Measurements from ENCODE around the gene KRTAP4-11. TPM values are rescaled to one million over a fixed set of nuclear protein-coding genes. Genes with fewer than 3 reads are reported as not detected.
"Not testable (repeated sequence)": the region's sequence is repeated elsewhere in the genome, so short reads cannot be mapped to it uniquely, and the experiment has no call there.

KRTAP4-11 gene
- total RNA-seq, 1 donor from 2014 or later: not detected

GRCh38 chr17:41145261-41145660 lies 27.1 kb upstream of the KRTAP4-11 start:
- H3K4me1 Mint-ChIP-seq (ENCODE audit: unreplicated experiment): peaks cover 6% of the 10 kb centered on the region
- DNase-seq (ENCODE audit: extremely low spot score, unreplicated experiment): no peak
- no peak overlapping the region for H3K27ac Mint-ChIP-seq (ENCODE audit: unreplicated experiment)
- H3K36me3 Mint-ChIP-seq (ENCODE audit: unreplicated experiment): peaks cover 10% of the 10 kb centered on the region
- H3K27me3 Mint-ChIP-seq (ENCODE audit: unreplicated experiment): no peaks in the 10 kb centered on the region
- H3K9me3 Mint-ChIP-seq (ENCODE audit: unreplicated experiment): peaks cover 25% of the 10 kb centered on the region
- TF ChIP-seq CTCF (IDR thresholded peaks at IDR 0.05): no peak
- no peak overlapping the region for H3K4me3 Mint-ChIP-seq (ENCODE audit: unreplicated experiment)

- Mint-ChIP-seq H3K27ac (ENCODE audit: unreplicated experiment) (no peak overlapping the region), H3K27me3 (ENCODE audit: unreplicated experiment) (no peaks in the 10 kb centered on the region), H3K4me3 (ENCODE audit: unreplicated experiment) (no peak overlapping the region), H3K36me3 (ENCODE audit: unreplicated experiment) (peaks cover 10% of the 10 kb centered on the region), H3K4me1 (ENCODE audit: unreplicated experiment) (peaks cover 6% of the 10 kb centered on the region), H3K9me3 (ENCODE audit: unreplicated experiment) (peaks cover 25% of the 10 kb centered on the region)
- DNase-seq (ENCODE audit: extremely low spot score, unreplicated experiment): no peak
- no peak for TF ChIP-seq CTCF (IDR thresholded peaks at IDR 0.05)
Measured at GRCh38 chr17:41144846-41145245, 26.7 kb upstream of the KRTAP4-11 start.

DNA sequence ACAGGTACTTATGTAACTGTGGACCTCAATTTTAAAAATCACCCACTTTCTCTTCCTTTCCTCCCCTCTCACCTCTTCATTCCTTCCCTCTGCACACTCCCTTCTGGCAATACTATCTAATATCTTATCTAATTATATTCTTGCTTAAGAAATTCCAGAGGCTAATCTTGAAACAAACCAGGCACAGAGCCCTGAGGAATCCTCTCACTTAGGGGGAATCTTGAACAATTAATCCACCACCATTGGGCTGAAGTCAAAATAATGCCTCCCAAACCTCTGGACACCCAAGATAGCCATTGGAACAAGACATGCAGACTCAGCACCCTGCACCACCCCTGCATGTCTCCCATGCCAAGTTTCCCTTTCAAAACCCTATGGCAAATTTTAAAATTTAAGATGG lies 23.2 kb upstream of the KRTAP4-11 start:
- H3K36me3 Mint-ChIP-seq (ENCODE audit: unreplicated experiment): peaks cover 17% of the 10 kb centered on the region
- no peak overlapping the region for H3K27ac Mint-ChIP-seq (ENCODE audit: unreplicated experiment)
- H3K4me1 Mint-ChIP-seq (ENCODE audit: unreplicated experiment): peaks cover 6% of the 10 kb centered on the region
- H3K4me3 Mint-ChIP-seq (ENCODE audit: unreplicated experiment): no peak overlapping the region
- H3K27me3 Mint-ChIP-seq (ENCODE audit: unreplicated experiment): no peaks in the 10 kb centered on the region
- DNase-seq (ENCODE audit: extremely low spot score, unreplicated experiment): no peak
- H3K9me3 Mint-ChIP-seq (ENCODE audit: unreplicated experiment): peaks cover 40% of the 10 kb centered on the region
- TF ChIP-seq CTCF (IDR thresholded peaks at IDR 0.05): no peak

- Mint-ChIP-seq H3K27me3 (ENCODE audit: unreplicated experiment) (no peaks in the 10 kb centered on the region), H3K4me3 (ENCODE audit: unreplicated experiment) (no peak within 1 kb of the TSS), H3K27ac (ENCODE audit: unreplicated experiment) (peak within 1 kb of the TSS; percentile 32), H3K9me3 (ENCODE audit: unreplicated experiment) (peaks cover 40% of the 10 kb centered on the region), H3K4me1 (ENCODE audit: unreplicated experiment) (peaks cover 6% of the 10 kb centered on the region), H3K36me3 (ENCODE audit: unreplicated experiment) (peaks cover 17% of the 10 kb centered on the region)
- no peak for TF ChIP-seq CTCF (IDR thresholded peaks at IDR 0.05)
- no peak for DNase-seq (ENCODE audit: extremely low spot score, unreplicated experiment)
Measured at GRCh38 chr17:41140360-41141131, 22.4 kb upstream of the KRTAP4-11 start, which contains the start of gene KRTAP4-6. TSS of gene KRTAP4-6 (minus strand) at chr17:41140544. CDS start at chr17:41140487, 57 bp downstream.

DNA sequence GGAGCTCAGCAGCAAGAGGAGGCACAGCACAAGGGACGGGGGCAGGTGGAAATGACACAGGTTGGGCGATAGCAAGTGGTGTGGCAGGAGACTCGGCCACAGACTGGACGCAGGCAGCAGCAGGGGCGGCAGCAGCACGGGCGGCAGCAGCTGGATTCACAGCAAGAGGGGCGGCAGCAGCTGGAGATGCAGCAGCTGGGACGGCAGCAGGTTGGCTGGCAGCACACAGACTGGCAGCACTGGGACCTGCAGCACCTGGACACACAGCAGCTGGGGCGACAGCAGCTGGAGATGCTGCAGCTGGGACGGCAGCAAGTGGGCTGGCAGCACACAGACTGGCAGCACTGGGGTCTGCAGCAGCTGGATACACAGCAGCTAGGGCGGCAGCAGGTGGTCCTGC lies 21.7 kb upstream of the KRTAP4-11 start:
- not testable (repeated sequence) for H3K4me3 Mint-ChIP-seq (ENCODE audit: unreplicated experiment); H3K4me1 Mint-ChIP-seq (ENCODE audit: unreplicated experiment); DNase-seq (ENCODE audit: extremely low spot score, unreplicated experiment); H3K27ac Mint-ChIP-seq (ENCODE audit: unreplicated experiment); H3K27me3 Mint-ChIP-seq (ENCODE audit: unreplicated experiment)
- Mint-ChIP-seq H3K9me3 (ENCODE audit: unreplicated experiment) (peaks cover 40% of the 10 kb centered on the region), H3K36me3 (ENCODE audit: unreplicated experiment) (peaks cover 17% of the 10 kb centered on the region)

Data from osteocyte (in vitro differentiated cells).